Stimulated activated CD4-positive, alpha-beta T cell treated with anti-CD3 and anti-CD28 coated beads, Interleukin-15, amount 100 ng/mL, for 1 hour (primary cell): ENCODE data around the gene SYP.
A peak's percentile ranks its signal among the peaks of the same experiment; 100 is the strongest.

ENCODE experiments used
- DNase-seq, 2 donors: peaks; one replicate each; pipeline ENCODE4 v3.0.0-alpha.2; 2020; ENCODE audit warnings: low read depth in 1 of 2, low spot score in 1 of 2

The SYP gene

GRCh38 chrX:49199906-49200771, at the start of gene SYP:
TSS of gene SYP (minus strand) at chrX:49200193. CDS start at chrX:49200186, 7 bp downstream.
- DNase-seq = peak; percentile 78 to 81

GRCh38 chrX:49249616-49250015, 49.6 kb upstream of the SYP start:
- DNase-seq = no peak

- no peak for DNase-seq
Observed at GRCh38 chrX:49249071-49249470, 49.1 kb upstream of the SYP start.

GRCh38 chrX:49247916-49248811, 48.2 kb upstream of the SYP start:
- no peak for DNase-seq

- no peak for DNase-seq
Observed at GRCh38 chrX:49247346-49247745, 47.4 kb upstream of the SYP start.

GRCh38 chrX:49246541-49246940, 46.5 kb upstream of the SYP start:
- no peak for DNase-seq

GRCh38 chrX:49244207-49244606, 44.2 kb upstream of the SYP start:
- no peak for DNase-seq

- no peak for DNase-seq
Observed at GRCh38 chrX:49243166-49243565, 43.2 kb upstream of the SYP start.

GRCh38 chrX:49242545-49243066, 42.6 kb upstream of the SYP start:
- no peak for DNase-seq

GRCh38 chrX:49238735-49239134, 38.7 kb upstream of the SYP start:
- no peak for DNase-seq

GRCh38 chrX:49237060-49237459, 37.1 kb upstream of the SYP start:
- no peak for DNase-seq

GRCh38 chrX:49233887-49234555, 34.0 kb upstream of the SYP start:
- DNase-seq = no peak

GRCh38 chrX:49233176-49233575, 33.2 kb upstream of the SYP start, which contains the start of gene CACNA1F:
TSS of gene CACNA1F (minus strand) at chrX:49233340. CDS start at chrX:49233309, 31 bp downstream.
- DNase-seq = no peak

- no peak for DNase-seq
Observed at GRCh38 chrX:49232525-49232924, 32.5 kb upstream of the SYP start.

GRCh38 chrX:49231333-49232000, 31.5 kb upstream of the SYP start:
- no peak for DNase-seq

- DNase-seq = peak; percentile 6 to 31
Observed at GRCh38 chrX:49230500-49231232, 30.7 kb upstream of the SYP start.

GRCh38 chrX:49228185-49228584, 28.2 kb upstream of the SYP start:
- no peak for DNase-seq

GRCh38 chrX:49227726-49228125, 27.7 kb upstream of the SYP start:
- no peak for DNase-seq

GRCh38 chrX:49226946-49227345, 27.0 kb upstream of the SYP start:
- no peak for DNase-seq

- DNase-seq = no peak
Observed at GRCh38 chrX:49225858-49226257, 25.9 kb upstream of the SYP start.
